ENCODE measurements around the gene SH3RF3. TPM values are rescaled to one million over a fixed set of nuclear protein-coding genes. Genes with fewer than 3 reads are reported as not detected.
"Not testable (repeated sequence)": the region's sequence is repeated elsewhere in the genome, so short reads cannot be mapped to it uniquely, and the experiment has no call there.

SH3RF3 gene
- total and polyA plus RNA-seq, 5 donors, result 5.7 to 8.8 (median 8.1) TPM

GRCh38 chr2:109117780-109118179, 11.2 kb upstream of the SH3RF3 start:
- ATAC-seq, result no peak
- Histone ChIP-seq H3K4me1 (ENCODE audit: control insufficient read depth, insufficient read depth, low read length) (no peaks in the 10 kb centered on the region), H3K9me3 (ENCODE audit: control insufficient read depth, low read length) (no peaks in the 10 kb centered on the region), H3K27me3 (ENCODE audit: control insufficient read depth, insufficient read depth) (no peaks in the 10 kb centered on the region), H3K4me3 (ENCODE audit: low read length) (no peak overlapping the region), H3K27ac (ENCODE audit: low read length) (no peak overlapping the region)
- DNase-seq, result no peak
- WGBS, result 95% methylated on average over 4 of the region's 4 CpGs
- intact Hi-C loops (cut with DNase I), result no loop called here

DNA sequence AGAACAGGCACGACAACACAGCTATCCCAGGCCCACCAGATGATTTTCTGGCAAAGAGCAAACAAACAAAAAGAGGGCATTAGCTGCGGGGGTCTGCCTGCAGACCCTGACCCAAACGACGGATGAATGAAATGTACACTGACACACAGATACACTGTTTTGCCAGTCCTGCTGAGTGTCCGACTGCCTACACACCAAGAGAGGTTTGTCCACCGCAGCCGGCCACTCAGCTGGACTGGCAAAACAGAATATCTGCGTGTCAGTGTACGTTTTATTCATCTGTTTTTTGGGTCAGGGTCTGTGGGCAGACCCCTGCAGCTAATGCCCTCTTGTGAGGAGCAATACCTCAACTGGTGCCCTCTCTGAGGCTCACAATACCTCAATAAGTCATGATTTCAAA, 10.7 kb upstream of the SH3RF3 start:
- 92% methylated on average over 9 of the region's 9 CpGs for WGBS
- Histone ChIP-seq H3K27ac (ENCODE audit: low read length) (no peak overlapping the region), H3K9me3 (ENCODE audit: control insufficient read depth, low read length) (no peaks in the 10 kb centered on the region), H3K4me3 (ENCODE audit: low read length) (no peak overlapping the region), H3K4me1 (ENCODE audit: control insufficient read depth, insufficient read depth, low read length) (no peaks in the 10 kb centered on the region), H3K27me3 (ENCODE audit: control insufficient read depth, insufficient read depth) (no peaks in the 10 kb centered on the region)
- DNase-seq, result no peak
- intact Hi-C loops (cut with DNase I), result no loop called here
- ATAC-seq, result no peak

DNA sequence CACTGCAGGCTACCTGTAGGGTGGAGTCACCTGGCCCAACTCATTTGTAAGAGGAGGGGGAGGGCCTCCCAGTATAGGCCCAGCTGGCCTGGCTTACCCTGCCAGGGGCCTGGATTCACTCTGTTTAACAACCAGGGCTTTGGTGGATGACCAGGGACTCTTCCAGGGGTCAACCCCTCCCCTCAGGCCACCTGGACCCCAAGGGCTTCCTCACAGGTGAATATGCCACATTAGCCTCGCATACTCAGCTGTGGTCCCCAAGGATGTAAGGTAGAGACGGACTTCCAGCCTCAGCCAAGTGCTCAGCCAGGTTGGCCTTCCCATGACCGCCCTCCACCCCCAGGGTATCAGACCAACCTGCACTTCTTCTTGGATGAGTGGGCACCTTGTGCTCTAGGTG, 8.8 kb upstream of the SH3RF3 start:
- Histone ChIP-seq H3K27ac (ENCODE audit: low read length) (no peak overlapping the region), H3K9me3 (ENCODE audit: control insufficient read depth, low read length) (no peaks in the 10 kb centered on the region), H3K4me1 (ENCODE audit: control insufficient read depth, insufficient read depth, low read length) (no peaks in the 10 kb centered on the region), H3K27me3 (ENCODE audit: control insufficient read depth, insufficient read depth) (no peaks in the 10 kb centered on the region), H3K4me3 (ENCODE audit: low read length) (no peak overlapping the region)
- ATAC-seq (peak in 1 of 2 donors; percentile 19), DNase-seq (no peak)
- intact Hi-C loops (cut with DNase I), result no loop called here
- 94% methylated on average over 3 of the region's 3 CpGs for WGBS

DNA sequence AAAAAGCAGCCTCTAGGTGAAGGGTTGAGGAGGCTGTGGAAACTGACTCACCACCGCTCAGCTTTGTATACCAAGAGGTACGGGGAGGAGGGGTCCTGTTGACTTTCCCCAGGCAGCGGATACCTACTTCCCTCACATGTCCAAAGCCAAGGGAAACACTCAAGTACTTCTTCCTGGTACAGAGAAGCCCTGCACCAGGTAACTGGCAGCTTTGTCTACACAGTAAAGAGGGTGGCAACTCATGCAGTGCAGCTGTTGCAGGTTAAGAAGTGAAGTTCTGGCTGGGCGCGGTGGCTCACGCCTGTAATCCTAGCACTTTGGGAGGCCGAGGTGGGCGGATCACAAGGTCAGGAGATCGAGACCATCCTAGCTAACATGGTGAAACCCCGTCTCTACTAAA, 8.3 kb upstream of the SH3RF3 start:
- H3K27ac ChIP-seq (ENCODE audit: low read length); H3K27me3 ChIP-seq (ENCODE audit: control insufficient read depth, insufficient read depth); DNase-seq; H3K4me1 ChIP-seq (ENCODE audit: control insufficient read depth, insufficient read depth, low read length); intact Hi-C loops (cut with DNase I); H3K9me3 ChIP-seq (ENCODE audit: control insufficient read depth, low read length); H3K4me3 ChIP-seq (ENCODE audit: low read length); ATAC-seq: not testable (repeated sequence)
- 93% methylated on average over 10 of the region's 10 CpGs for WGBS

DNA sequence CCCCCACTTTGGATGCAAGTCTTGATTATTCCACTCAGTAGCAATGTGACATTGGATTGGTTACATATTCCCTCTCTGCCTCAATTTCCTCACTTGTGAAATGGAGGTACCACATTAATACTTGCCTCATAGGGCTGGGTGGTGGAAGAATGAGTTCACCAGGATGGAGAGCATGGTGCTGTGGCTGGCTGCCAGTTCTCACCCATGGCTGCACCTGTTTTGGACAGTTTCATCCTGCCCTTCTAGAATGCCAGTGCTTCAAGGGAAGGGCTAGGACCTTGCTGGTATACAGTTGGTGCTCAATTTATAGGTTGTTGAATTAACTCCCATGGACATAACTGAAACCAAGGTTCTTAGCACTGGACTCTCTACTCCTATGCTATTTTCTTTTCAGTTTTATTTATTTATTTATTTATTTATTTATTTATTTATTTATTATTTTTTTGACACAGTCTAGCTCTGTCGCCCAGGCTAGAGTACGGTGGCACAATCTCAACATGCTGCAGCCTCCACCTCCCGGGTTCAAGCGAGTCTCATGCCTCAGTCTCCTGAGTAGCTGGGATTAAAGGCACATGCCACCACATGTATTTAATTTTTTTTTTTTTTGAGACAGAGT, 5.3 kb upstream of the SH3RF3 start:
- no peaks in the 10 kb centered on the region for H3K9me3 ChIP-seq (ENCODE audit: control insufficient read depth, low read length)
- ATAC-seq, result no peak
- no peak overlapping the region for H3K4me3 ChIP-seq (ENCODE audit: low read length)
- DNase-seq, result no peak
- intact Hi-C loops (cut with DNase I), result no loop called here
- no peaks in the 10 kb centered on the region for H3K4me1 ChIP-seq (ENCODE audit: control insufficient read depth, insufficient read depth, low read length)
- WGBS, result 93% methylated on average over 4 of the region's 4 CpGs
- H3K27me3 ChIP-seq (ENCODE audit: control insufficient read depth, insufficient read depth), result no peaks in the 10 kb centered on the region
- no peak overlapping the region for H3K27ac ChIP-seq (ENCODE audit: low read length)

DNA sequence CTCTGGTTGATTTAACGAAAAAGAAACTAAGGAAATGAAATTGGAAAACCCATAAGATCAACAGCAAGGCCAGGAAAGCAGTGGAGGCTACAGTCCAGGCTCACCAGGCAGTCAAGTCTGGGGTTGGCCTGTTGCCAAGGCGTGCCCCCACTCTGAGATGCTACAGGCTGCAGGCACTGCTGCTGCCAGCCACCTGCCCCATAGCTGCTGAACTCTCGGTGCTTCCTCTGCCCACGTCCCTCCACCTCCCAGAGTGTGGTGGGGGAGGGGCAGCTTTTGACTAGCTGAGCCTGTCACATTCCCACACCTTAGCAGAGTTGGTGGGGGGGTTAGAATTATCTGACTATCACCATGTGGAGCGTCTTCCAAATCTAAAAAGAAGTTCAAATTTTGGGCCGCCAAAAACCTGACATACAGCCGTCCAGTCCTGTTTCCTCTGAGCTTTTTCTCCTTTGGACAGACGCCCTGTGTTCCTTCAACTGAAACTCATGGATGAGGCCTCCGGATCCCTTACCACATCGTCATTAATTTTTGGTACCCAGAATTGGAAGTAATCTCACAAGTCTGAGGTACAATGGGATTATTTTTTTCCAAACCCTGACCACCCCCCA, 3.9 kb upstream of the SH3RF3 start:
- DNase-seq (peak in 1 of 3 donors; percentile 63), ATAC-seq (no peak)
- Histone ChIP-seq H3K27ac (ENCODE audit: low read length) (no peak overlapping the region), H3K27me3 (ENCODE audit: control insufficient read depth, insufficient read depth) (no peaks in the 10 kb centered on the region), H3K4me3 (ENCODE audit: low read length) (no peak overlapping the region), H3K9me3 (ENCODE audit: control insufficient read depth, low read length) (no peaks in the 10 kb centered on the region), H3K4me1 (ENCODE audit: control insufficient read depth, insufficient read depth, low read length) (no peaks in the 10 kb centered on the region)
- intact Hi-C loops (cut with DNase I), result loop anchor here in 2 of 4 donors (5.0 kb wide), 2 partner anchors 372 to 387 kb away; no protein-coding TSS in a partner anchor
- 64% methylated on average over 10 of the region's 10 CpGs for WGBS

GRCh38 chr2:109125593-109126500, 3.2 kb upstream of the SH3RF3 start:
- Histone ChIP-seq H3K27ac (ENCODE audit: low read length) (no peak overlapping the region), H3K27me3 (ENCODE audit: control insufficient read depth, insufficient read depth) (no peaks in the 10 kb centered on the region), H3K4me3 (ENCODE audit: low read length) (no peak overlapping the region), H3K4me1 (ENCODE audit: control insufficient read depth, insufficient read depth, low read length) (no peaks in the 10 kb centered on the region), H3K9me3 (ENCODE audit: control insufficient read depth, low read length) (no peaks in the 10 kb centered on the region)
- intact Hi-C loops (cut with DNase I), result loop anchor here in 3 of 4 donors (2.0 to 5.0 kb wide), 3 partner anchors 371 to 386 kb away; no protein-coding TSS in a partner anchor
- ATAC-seq (no peak), DNase-seq (no peak)
- 83% methylated on average over 12 of the region's 12 CpGs for WGBS

DNA sequence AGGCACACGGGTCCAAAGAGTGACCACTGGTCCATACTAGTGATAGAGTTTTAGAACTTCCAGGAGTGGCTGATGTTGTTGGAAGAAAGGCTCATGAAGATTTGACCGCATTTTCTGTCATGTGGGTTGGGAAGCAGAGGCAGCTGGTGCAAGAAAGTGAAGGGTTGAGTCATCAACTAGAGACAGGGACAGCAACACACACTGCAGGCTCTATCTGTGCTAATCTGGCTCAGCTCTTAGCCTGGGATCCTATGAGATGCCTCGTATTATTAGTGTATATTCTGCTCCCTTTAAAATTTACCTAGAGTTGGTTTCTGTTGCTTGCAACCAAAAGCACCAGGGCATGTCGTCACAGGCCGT, 2.5 kb upstream of the SH3RF3 start:
- DNase-seq (no peak), ATAC-seq (no peak)
- Histone ChIP-seq H3K4me3 (ENCODE audit: low read length) (no peak overlapping the region), H3K27me3 (ENCODE audit: control insufficient read depth, insufficient read depth) (no peaks in the 10 kb centered on the region), H3K9me3 (ENCODE audit: control insufficient read depth, low read length) (no peaks in the 10 kb centered on the region), H3K4me1 (ENCODE audit: control insufficient read depth, insufficient read depth, low read length) (no peaks in the 10 kb centered on the region), H3K27ac (ENCODE audit: low read length) (no peak overlapping the region)
- 91% methylated on average over 5 of the region's 5 CpGs for WGBS
- intact Hi-C loops (cut with DNase I), result loop anchor here in 3 of 4 donors (2.0 to 5.0 kb wide), 3 partner anchors 371 to 386 kb away; no protein-coding TSS in a partner anchor

GRCh38 chr2:109127556-109127955, 1.4 kb upstream of the SH3RF3 start:
- no peak overlapping the region for H3K27ac ChIP-seq (ENCODE audit: low read length)
- H3K4me1 ChIP-seq (ENCODE audit: control insufficient read depth, insufficient read depth, low read length), result no peaks in the 10 kb centered on the region
- peak in 1 of 3 donors; percentile 39 for DNase-seq
- H3K27me3 ChIP-seq (ENCODE audit: control insufficient read depth, insufficient read depth), result no peaks in the 10 kb centered on the region
- ATAC-seq, result no peak
- no peak overlapping the region for H3K4me3 ChIP-seq (ENCODE audit: low read length)
- WGBS, result 80% methylated on average over 10 of the region's 10 CpGs
- intact Hi-C loops (cut with DNase I), result loop anchor here in 3 of 4 donors (2.0 to 5.0 kb wide), 3 partner anchors 370 to 385 kb away; no protein-coding TSS in a partner anchor
- no peaks in the 10 kb centered on the region for H3K9me3 ChIP-seq (ENCODE audit: control insufficient read depth, low read length)

DNA sequence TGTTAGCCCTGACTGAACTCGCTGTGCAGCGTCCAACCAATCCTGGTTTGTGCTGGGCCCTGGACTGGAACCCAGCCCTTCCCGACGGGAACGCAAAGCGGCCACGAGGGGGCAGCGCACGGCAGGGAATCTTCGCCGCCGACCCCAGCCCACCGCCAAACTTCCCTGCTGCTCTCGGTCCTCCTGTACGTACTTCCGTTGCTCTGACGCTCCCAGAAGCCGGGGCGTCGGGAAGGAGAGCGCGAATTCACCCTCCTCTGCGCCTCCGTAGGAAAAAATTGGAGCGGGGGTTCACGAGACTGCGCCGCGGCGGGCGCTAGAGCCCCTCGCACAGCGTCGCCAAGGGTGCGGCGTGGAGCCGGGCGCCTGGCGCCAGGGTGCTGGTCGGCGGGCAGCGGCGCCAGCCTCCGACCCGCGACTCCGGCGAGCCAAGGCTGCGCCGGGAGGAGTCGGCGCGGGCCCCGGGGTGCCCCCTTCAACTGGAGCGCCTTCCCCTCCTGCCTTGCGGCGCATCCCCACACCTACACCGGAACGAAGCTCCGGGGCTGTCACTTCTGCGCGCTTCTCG, 873 bp upstream of the SH3RF3 start:
- H3K4me3 ChIP-seq (ENCODE audit: low read length), result peak overlapping the region; percentile 68
- under 1% methylated on average over 63 of the region's 63 CpGs for WGBS
- ATAC-seq (peak; percentile 89 to 91), DNase-seq (peak; percentile 87 to 94 (median 93))
- no peaks in the 10 kb centered on the region for H3K27me3 ChIP-seq (ENCODE audit: control insufficient read depth, insufficient read depth)
- H3K27ac ChIP-seq (ENCODE audit: low read length), result peak overlapping the region; percentile 5
- H3K4me1 ChIP-seq (ENCODE audit: control insufficient read depth, insufficient read depth, low read length), result no peaks in the 10 kb centered on the region
- intact Hi-C loops (cut with DNase I), result loop anchor here in 3 of 4 donors (2.0 to 5.0 kb wide), 3 partner anchors 369 to 384 kb away; no protein-coding TSS in a partner anchor
- H3K9me3 ChIP-seq (ENCODE audit: control insufficient read depth, low read length), result no peaks in the 10 kb centered on the region
